MM.1S (cell line): Measurements from ENCODE around the gene MEFV.

Source experiments
- CTCF ChIP-seq: fragments of 300-600 bp; sonication (generic); IDR thresholded peaks from 2 replicates; pipeline ENCODE4 v1.5.1; 2016; ENCODE audit warnings: antibody characterized with exemption, low read length, mixed read lengths
- EZH2 ChIP-seq: fragments of 300-600 bp; sonication (generic); optimal IDR thresholded peaks from 2 replicates; pipeline ENCODE3; 2017; ENCODE audit warnings: low read depth, mild to moderate bottlenecking, antibody characterized with exemption, low read length, mixed read lengths

GRCh38 chr16:3246876-3247275 lies 9.6 kb downstream of the MEFV start:
- TF ChIP-seq CTCF (no peak), EZH2 (no peak)
